GM12872 (cell line): Measurements from ENCODE around the gene TMEM150B.

Source experiments
- TF ChIP-seq, protein P1 (sequence below): IDR thresholded peaks from 3 replicates; pipeline ENCODE4 v1.5.1; 2011; ENCODE audit warnings: low read depth, mild to moderate bottlenecking, low read length, moderate library complexity; ENCODE audit not compliant: insufficient read depth

The TMEM150B gene

DNA sequence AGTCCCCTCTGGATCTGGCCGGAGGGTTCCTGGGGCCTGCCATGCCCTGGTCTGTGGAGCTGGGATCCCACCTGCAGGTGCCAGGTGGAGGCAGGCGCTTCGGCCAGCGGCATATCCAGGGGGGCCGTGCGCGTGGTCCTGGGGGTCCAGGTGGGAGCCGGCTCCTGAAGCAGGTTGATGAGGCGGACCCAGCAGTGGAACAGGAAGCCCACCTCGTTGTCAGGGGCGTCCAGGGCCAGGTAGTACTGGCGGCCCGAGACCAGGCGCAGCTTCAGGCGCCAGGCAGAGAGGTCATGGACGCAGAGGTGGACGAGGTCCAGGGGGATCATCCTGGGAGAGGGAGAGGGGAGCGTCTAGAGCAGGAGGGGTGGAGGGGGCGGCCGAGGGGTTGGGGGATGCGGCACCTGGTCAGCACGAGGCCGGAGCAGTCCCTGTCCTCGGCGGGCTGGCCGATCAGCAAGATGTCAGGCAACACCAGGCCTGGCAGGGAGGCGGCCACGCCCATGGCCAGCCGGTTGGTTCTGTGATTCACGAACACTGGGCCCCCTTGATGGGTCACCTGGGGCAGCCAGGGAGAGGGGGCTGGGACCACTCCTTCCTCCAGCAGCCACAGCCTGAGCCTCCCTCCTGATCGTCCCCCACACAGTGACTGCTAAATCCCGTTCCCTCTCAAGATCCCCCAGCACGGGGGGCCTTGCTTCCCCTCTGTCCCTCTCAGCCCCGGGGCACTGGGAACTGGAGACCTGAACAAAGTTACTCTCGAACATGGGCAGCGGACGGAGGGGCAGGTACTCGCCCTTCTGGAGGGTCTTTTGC, 37.2 kb upstream of the TMEM150B start:
- TF ChIP-seq, protein P1, sequence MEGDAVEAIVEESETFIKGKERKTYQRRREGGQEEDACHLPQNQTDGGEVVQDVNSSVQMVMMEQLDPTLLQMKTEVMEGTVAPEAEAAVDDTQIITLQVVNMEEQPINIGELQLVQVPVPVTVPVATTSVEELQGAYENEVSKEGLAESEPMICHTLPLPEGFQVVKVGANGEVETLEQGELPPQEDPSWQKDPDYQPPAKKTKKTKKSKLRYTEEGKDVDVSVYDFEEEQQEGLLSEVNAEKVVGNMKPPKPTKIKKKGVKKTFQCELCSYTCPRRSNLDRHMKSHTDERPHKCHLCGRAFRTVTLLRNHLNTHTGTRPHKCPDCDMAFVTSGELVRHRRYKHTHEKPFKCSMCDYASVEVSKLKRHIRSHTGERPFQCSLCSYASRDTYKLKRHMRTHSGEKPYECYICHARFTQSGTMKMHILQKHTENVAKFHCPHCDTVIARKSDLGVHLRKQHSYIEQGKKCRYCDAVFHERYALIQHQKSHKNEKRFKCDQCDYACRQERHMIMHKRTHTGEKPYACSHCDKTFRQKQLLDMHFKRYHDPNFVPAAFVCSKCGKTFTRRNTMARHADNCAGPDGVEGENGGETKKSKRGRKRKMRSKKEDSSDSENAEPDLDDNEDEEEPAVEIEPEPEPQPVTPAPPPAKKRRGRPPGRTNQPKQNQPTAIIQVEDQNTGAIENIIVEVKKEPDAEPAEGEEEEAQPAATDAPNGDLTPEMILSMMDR: no peak

DNA sequence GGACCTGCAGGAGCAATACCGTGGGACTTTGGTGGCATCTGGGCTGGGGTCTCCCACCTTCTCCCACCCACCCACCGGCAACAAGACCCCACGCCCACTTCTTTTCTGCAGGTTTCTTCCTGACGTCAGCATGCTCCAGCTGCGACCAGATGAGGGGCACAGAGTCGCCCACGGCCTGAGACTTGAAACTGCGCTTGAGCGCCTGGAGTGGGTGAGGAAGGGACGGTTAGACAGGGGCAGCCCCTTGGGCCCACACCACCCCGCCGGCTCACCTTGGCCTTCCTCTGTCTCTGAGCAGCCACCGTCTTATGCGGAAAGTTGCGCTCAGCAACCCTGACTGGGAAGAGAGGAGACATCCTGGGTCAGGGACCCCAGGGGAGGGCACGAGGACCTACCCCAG, 35.8 kb upstream of the TMEM150B start:
- TF ChIP-seq, protein P1: no peak

DNA sequence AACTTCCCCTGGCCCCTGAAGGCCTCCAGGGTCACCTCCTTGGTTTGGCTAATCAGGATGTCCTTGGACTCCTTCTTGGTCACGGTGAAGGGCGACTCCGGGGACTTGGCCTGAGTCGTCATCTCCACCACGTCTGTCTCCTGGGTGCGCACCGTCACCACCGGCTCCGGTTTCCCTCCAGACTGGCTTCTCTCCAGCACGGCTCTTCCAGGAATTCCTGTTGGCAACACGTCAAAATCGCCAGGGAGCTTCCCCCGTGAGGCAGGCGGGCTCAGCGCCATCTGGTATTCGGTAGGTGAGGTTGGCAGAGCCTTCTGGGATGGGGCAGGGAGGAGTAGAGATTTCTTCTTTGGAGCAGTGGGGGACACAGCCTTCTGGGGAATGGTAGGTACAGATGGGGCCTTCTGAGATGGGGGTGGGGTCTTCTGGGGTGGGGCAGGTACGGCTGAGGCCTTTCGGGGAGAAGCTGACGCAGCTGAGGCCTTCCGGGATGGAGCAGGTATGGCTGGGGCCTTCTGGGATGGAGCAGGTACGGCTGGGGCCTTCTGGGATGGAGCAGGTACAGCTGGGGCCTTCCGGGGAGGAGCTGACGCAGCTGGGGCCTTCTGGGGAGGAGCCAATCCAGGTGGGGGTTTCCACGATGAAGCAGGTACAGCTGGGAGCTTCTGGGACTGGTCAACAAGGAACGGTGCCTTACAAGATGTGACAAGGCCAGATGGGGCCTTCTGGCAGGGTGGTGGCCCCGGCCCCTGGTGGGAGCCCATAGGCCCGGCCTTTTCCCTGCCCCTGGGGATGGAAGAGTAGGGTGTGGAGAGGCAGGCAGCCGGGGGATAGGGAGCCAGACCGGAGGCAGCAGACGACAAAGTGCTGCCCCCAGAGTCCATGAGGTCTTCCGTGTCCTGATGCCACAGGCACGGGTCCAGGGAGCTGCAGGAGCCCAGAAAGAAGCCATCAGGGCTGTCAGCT, 34.1 kb upstream of the TMEM150B start:
- TF ChIP-seq, protein P1: no peak

DNA sequence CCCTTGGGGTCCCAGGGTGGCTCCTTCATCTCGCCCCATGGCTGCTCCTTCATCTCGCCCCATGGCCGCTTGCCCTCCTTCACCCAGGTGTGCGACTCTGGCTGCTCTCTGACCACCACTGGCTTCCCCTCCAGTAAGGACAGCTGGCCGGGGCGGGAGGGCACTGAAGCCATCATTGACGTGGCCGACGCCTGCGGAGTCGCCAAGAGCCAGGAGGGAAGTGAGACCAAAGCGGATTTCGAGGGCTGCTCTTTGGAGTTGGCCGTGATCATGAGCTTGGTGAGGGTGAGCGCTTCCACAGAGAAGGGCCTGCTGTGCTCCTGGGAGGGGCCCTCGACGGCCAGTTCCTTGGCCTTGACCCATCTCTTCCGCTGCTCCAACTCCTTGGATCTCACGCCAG, 33.4 kb upstream of the TMEM150B start:
- TF ChIP-seq, protein P1: no peak

DNA sequence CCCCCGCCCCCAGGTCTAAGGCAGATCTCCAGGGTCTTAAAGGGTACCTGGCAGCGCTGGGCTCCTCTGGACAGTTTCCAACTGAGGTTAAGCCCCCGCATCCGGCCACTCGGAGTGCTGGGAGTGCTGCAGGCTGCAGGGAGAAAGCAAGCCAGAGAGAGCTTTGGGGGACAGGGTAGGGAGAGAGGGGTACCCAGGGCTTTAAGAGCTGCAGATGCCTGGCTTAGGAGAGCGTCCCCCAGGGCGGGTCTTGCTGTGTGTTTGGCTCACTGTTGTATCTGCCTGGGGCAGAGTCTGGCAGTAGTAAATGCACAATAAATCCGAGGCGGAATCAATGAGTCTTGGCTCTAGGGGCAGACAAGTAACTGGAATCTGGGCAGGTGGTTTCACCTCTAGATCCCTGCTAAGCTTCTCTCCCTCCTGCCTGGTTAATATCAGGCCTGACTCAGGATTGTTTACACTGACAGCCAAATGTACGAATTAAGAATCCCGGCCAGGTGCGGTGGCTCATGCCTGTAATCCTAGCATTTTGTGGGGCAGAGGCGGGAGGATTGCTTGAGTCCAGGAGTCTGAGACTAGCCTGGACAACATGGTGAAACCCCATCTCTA, 30.2 kb upstream of the TMEM150B start:
- TF ChIP-seq, protein P1: no peak

DNA sequence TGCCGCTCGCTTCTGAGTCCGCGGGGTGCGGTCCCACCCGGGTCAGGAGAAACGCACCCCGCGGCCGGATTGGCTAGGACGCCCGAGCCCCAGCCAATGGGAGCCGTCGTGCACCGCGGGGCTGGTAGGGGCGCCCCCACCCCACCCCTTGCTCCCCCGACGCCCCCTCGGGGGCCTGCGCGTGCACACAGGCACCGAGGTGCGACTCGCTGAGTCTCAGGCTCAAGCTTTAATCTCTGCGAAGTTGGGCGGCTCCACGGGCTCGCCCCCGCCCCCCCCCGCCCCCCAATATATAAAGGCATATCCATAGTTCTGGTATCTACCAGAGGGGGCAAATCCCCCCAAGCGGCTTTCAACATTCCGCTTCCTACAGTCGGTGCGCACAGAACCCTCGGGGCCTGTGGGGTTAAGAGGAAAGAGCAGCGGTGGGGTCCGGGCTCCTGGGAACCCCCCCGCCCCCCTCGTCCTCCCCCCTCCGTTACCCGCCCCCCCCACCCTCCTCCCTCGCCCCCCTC, 29.6 kb upstream of the TMEM150B start, which contains the start of gene COX6B2:
Gene COX6B2 (minus strand): TSS at position 22 of the 515 bp plus-strand sequence. CDS start 198 bp downstream, outside the sequence.
- TF ChIP-seq, protein P1: no peak
